Glomerular endothelial cell (primary cell): ENCODE measurements around the gene CORO1C. TPM values are rescaled to one million over a fixed set of nuclear protein-coding genes. Genes with fewer than 3 reads are reported as not detected.

Experiments used
- DNase-seq: peaks from one replicate; pipeline ENCODE4 v3.0.0-alpha.2; 2011; ENCODE audit warnings: low read depth, low spot score; ENCODE audit errors: extremely low read depth
- total RNA-seq: library from RNA; depleted of rRNA; stranded (reverse); fragments of >200 nt; gene quantifications from 2 replicates; pipeline ENCODE4 v1.2.3, GENCODE V29; 2015

Gene CORO1C
- total RNA-seq, 1 donor from 2014 or later, result 291 TPM

GRCh38 chr12:108727868-108728735 is 3.2 kb downstream of the CORO1C start:
- no peak for DNase-seq

GRCh38 chr12:108727161-108727560 is 4.2 kb downstream of the CORO1C start:
- DNase-seq, result no peak

DNA sequence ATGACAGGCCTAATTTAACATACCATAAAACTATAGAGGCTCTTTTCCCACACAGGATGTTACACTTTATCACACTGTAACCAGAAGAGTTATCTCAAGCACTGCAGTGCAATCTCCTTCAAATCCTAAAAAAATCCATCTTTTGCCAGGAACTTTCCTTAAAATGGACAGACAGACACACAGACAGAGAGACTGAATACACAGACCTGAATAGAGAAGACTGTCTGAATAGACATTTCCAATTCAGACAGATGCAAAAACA is 6.5 kb downstream of the CORO1C start:
- no peak for DNase-seq

GRCh38 chr12:108724054-108724889 is 7.0 kb downstream of the CORO1C start:
- no peak for DNase-seq

- DNase-seq, result no peak
Observed at GRCh38 chr12:108722992-108723766, 8.1 kb downstream of the CORO1C start.

- no peak for DNase-seq
Observed at GRCh38 chr12:108722463-108722862, 8.9 kb downstream of the CORO1C start.

GRCh38 chr12:108721824-108722223 is 9.5 kb downstream of the CORO1C start:
- no peak for DNase-seq

GRCh38 chr12:108720757-108721514 is 10.4 kb downstream of the CORO1C start:
- DNase-seq, result no peak

DNA sequence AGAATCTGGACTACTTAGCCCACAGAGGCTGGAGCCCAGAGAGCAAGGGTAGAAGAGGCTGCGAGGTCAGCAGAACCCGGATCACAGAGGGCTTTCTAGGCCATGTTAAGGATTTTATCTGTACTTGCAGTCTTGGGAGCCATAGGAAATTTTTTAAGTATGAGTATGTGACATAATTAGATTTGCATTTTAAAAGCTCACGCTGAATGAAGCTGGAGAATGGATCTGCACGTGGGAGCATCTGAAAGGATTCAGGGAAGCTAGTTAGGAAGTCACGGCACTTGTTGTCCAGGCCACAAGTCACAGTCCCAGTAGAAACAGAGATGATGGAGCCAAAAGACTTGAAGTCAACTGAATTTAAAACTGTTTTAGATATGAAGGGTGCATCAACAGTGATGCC is 14.1 kb downstream of the CORO1C start:
- no peak for DNase-seq

- DNase-seq, result no peak
Observed at GRCh38 chr12:108714866-108715265, 16.5 kb downstream of the CORO1C start.

GRCh38 chr12:108713471-108713870 is 17.8 kb downstream of the CORO1C start:
- no peak for DNase-seq

- DNase-seq, result no peak
Observed at GRCh38 chr12:108712925-108713203, 18.5 kb downstream of the CORO1C start.

- no peak for DNase-seq
Observed at GRCh38 chr12:108712165-108712924, 19.0 kb downstream of the CORO1C start.

GRCh38 chr12:108711489-108712164 is 19.7 kb downstream of the CORO1C start:
- DNase-seq, result no peak

- no peak for DNase-seq
Observed at GRCh38 chr12:108709697-108710096, 21.6 kb downstream of the CORO1C start.

DNA sequence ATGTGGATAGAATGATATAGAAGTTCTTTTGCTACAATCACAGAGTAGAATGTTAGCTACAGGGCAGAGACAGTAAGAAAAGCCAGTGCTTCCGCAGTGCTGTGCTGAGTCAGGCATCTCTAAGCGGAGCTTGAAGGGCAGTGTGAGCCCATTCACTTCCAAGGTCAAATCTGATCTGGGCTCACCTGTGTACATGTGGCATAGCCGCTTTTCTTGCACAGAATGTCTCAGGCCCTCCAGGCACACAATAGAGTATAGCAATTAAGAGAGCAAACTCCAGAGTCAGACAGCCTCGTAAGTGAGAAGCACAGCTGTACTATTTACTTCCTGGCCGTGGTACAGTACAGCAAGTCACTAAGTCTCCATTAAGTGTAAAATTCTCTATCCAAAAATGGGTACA is 26.8 kb downstream of the CORO1C start:
- DNase-seq, result no peak

GRCh38 chr12:108702595-108703320 is 28.6 kb downstream of the CORO1C start:
- DNase-seq, result no peak

DNA sequence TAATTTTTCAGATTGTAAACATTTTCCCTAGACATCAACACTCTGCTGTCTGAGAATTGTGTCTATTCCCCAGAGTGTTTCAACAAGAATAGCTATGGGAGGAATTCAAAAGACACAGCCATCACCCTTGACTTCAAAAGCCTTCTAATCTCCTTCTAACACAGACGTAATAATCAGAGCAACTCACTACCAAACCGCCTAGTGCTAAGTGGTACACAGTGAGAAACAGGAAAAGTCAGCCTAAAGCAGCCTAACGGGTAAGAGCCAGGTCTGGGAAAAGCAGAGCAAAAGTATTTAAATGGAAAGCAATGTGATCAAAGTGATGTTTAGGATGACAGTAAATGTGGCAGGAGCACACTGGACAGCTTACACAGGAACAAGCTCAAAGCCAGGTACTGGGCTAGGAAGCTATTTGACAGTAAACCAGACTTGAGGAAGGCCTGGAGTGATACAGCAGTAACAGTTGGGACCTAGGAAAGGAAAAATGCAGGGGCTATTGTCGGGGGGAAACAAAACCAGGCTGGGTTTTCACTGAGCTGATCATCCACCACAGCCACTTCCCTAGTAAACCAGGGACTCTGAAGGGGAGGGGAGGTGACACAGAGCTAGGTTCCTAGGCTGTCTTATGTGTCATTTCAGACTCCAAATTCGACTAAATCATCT is 29.4 kb downstream of the CORO1C start:
- DNase-seq, result no peak
